Activated CD4-positive, alpha-beta T cell treated with anti-CD3 and anti-CD28 coated beads, Interleukin-2, amount 10 ng/mL, durations not matched to agents 24 days and 14 days (primary cell): ENCODE data around the gene MCL1. TPM values are rescaled to one million over a fixed set of nuclear protein-coding genes. Genes with fewer than 3 reads are reported as not detected.
A peak's percentile ranks its signal among the peaks of the same experiment; 100 is the strongest.
"Not testable (repeated sequence)": the region's sequence is repeated elsewhere in the genome, so short reads cannot be mapped to it uniquely, and the experiment has no call there.

Source experiments
- DNase-seq: peaks from one replicate; pipeline ENCODE4 v3.0.0; 2022
- H3K27ac Mint-ChIP-seq: one replicate; pipeline ENCODE4 v1.8.0; 2022; ENCODE audit warnings: mild to moderate bottlenecking, mixed read lengths
- H3K27me3 Mint-ChIP-seq: one replicate; pipeline ENCODE4 v1.8.0; 2022; ENCODE audit warnings: mixed read lengths
- H3K36me3 Mint-ChIP-seq: one replicate; pipeline ENCODE4 v1.8.0; 2022; ENCODE audit warnings: low read depth, mild to moderate bottlenecking, mixed read lengths
- H3K4me1 Mint-ChIP-seq: one replicate; pipeline ENCODE4 v1.8.0; 2021; ENCODE audit warnings: mixed read lengths
- H3K4me3 Mint-ChIP-seq: one replicate; pipeline ENCODE4 v1.8.0; 2022; ENCODE audit warnings: mild to moderate bottlenecking, moderate library complexity, mixed read lengths
- H3K9me3 Mint-ChIP-seq: one replicate; pipeline ENCODE4 v1.8.0; 2021; ENCODE audit warnings: mixed read lengths
- intact Hi-C: fragments of 100-400 bp; cut with micrococcal nuclease; formaldehyde crosslinking; loops from one replicate; pipeline ENCODE4 v1.15.1; 2023
- total RNA-seq: library from RNA; stranded (reverse); gene quantifications from 2 replicates; pipeline ENCODE4 v1.2.3, GENCODE V29; 2022

MCL1 gene
- total RNA-seq, 1 donor from 2014 or later: 280 TPM

DNA sequence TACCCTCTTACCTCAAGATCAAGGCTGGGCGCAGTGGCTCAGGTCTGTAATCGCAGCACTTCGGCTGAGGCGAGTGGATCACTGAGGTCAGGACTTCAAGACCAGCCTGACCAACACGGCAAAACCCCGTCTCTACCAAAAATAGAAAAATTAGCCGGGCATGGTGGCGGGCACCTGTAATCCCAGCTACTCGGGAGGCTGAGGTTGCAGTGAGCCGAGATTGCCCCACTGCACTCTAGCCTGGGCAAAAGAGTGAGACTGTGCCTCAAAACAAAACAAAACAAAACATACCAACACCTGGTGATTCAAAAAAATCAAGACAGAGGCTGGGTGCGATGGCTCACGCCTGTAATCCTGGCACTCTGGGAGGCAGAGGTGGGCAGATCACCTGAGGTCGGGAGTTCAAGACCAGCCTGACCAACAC, 5.8 kb downstream of the MCL1 start:
- DNase-seq: peak; percentile 75
- Mint-ChIP-seq H3K36me3 (peaks cover 91% of the 10 kb centered on the region), H3K4me1 (peaks cover 50% of the 10 kb centered on the region), H3K27ac (peak overlapping the region; percentile 93), H3K4me3 (peak overlapping the region; percentile 94)
- H3K9me3 Mint-ChIP-seq, intact Hi-C loops, H3K27me3 Mint-ChIP-seq: not testable (repeated sequence)

DNA sequence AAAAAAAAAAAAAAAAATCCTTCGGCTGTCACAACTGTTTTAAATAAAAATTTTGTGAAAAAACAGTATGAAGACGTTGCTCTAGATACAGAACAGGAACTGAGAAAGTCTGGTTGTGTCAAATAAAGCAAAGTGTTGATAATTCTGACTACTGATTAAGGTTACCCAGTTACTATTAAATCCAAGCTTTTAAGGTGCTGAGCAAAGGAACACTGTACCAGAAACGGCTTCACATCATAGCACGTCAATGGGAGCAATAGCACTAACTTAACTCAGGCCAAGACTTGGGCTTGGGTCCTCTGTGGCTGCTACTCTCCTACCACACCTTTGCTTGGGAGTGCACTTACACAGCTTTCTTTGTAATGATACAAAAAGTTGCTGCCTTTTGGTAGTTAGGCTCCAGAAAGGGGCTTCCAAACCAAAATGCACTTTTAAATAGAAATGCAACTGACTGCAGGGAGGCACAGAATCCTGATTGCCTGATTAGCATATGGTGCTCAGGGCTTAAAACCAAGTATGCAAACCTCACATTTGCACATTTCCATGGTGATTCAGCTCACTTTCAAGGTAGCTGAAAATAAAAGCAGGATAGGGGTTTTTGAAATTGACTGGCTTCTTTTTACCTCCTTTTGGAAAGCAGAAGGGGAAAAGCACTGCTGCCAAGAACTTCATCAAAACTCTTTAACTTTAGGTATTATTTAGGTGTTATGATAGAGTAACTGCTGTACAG, 6.3 kb downstream of the MCL1 start:
- intact Hi-C loops: no loop called here
- H3K27me3 Mint-ChIP-seq: no peaks in the 10 kb centered on the region
- no peaks in the 10 kb centered on the region for H3K9me3 Mint-ChIP-seq
- peaks cover 87% of the 10 kb centered on the region for H3K36me3 Mint-ChIP-seq
- DNase-seq: peak; percentile 75
- peak overlapping the region; percentile 93 for H3K27ac Mint-ChIP-seq
- H3K4me1 Mint-ChIP-seq: peaks cover 53% of the 10 kb centered on the region
- H3K4me3 Mint-ChIP-seq: peak overlapping the region; percentile 94

DNA sequence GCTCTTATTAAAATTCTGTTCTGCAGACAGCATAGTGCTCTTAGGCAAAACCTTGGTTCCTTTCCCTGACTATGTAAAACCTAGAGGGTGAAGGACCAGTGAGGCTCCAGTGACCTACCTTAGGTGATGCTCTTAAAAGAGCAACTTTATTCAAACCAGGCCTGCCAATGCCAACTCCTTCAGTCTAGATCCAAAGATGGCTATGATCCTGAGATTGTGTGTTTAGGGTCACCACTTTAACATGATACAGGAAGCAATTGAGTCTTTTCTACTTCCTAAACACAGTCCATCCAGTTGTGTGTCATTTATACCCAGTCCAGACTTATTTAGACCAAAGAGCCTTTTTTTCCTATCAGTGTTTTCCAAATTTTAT, 10.8 kb downstream of the MCL1 start:
- peak overlapping the region; percentile 94 for H3K4me3 Mint-ChIP-seq
- peak; percentile 73 for DNase-seq
- H3K4me1 Mint-ChIP-seq: peaks cover 72% of the 10 kb centered on the region
- intact Hi-C loops: loop anchor here (1.0 to 10.0 kb wide), 2 partner anchors 10 to 334 kb away; partner anchors contain the start of gene ANP32E
- peak overlapping the region; percentile 99 for H3K27ac Mint-ChIP-seq
- peaks cover 56% of the 10 kb centered on the region for H3K36me3 Mint-ChIP-seq
- H3K27me3 Mint-ChIP-seq: no peaks in the 10 kb centered on the region
- no peaks in the 10 kb centered on the region for H3K9me3 Mint-ChIP-seq

DNA sequence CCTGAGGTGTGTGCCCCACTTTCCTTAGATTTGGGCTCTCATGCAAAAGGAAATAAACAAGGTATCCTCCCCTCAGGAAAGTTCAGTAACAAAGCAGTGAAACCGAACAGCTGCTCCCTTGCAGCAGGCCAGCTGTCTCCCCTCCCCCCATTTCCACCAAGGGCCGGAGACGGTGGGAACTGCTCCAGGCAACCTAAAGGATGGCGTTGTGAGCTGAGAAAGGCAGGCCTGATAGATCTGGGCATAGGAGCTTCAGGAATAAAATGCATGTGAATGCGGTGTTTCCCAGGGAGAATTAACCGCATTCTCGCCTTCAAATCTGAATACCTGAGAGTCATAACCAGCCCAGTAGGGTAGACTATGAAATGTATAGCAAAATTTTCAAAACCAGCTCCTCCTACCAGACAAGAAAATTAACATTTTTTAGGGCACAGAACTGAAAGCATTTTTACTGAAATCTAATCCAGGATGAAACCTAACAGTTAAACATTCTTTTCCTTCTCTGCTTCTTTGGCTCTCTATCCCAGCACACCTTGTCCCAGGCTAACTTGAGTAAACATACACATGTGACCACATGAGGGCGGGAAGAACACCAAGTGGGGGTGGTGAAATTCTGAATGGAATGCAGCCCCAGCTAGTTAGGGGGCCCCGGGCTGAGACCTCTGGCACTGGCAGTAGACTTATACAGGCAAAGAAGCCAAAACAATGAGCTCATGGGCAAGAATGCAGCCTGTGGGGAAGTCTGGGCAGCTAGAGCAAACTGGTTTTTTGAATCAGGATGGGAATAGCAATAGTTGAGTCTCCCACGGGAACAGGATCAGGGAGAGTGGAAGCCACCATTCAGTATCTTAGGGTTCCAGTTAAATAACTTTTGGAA, 11.5 kb downstream of the MCL1 start:
- H3K9me3 Mint-ChIP-seq: no peaks in the 10 kb centered on the region
- peak; percentile 90 for DNase-seq
- peaks cover 74% of the 10 kb centered on the region for H3K4me1 Mint-ChIP-seq
- H3K27me3 Mint-ChIP-seq: no peaks in the 10 kb centered on the region
- peak overlapping the region; percentile 94 for H3K4me3 Mint-ChIP-seq
- peaks cover 50% of the 10 kb centered on the region for H3K36me3 Mint-ChIP-seq
- H3K27ac Mint-ChIP-seq: peak overlapping the region; percentile 99
- intact Hi-C loops: loop anchor here (1.0 to 10.0 kb wide), 4 partner anchors 10 to 333 kb away; partner anchors contain the start of gene ANP32E

DNA sequence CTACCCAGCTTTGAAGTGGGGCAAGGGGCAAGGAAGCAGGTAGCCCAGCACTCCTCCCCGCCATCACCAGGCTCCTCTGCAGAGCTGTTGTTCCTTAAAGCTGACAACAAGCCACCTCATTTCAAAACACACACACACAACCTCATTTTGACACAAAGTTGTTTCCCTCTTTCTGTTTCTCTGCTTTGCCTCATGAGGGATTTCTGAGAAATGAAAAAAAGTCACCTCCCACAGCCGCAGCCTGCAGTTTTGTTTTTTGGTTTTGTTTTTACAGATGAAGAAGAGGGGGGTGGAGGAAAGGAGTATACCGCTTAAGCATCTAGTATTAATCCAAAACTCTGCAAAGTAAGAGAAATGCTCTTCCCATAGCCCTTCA, 12.1 kb downstream of the MCL1 start:
- H3K27ac Mint-ChIP-seq: peak overlapping the region; percentile 99
- H3K9me3 Mint-ChIP-seq: no peaks in the 10 kb centered on the region
- intact Hi-C loops: loop anchor here (1.0 to 10.0 kb wide), 3 partner anchors 44 to 333 kb away; partner anchors contain the start of gene ANP32E
- H3K4me1 Mint-ChIP-seq: peaks cover 75% of the 10 kb centered on the region
- DNase-seq: peak; percentile 93
- H3K36me3 Mint-ChIP-seq: peaks cover 44% of the 10 kb centered on the region
- no peaks in the 10 kb centered on the region for H3K27me3 Mint-ChIP-seq
- H3K4me3 Mint-ChIP-seq: peak overlapping the region; percentile 94

DNA sequence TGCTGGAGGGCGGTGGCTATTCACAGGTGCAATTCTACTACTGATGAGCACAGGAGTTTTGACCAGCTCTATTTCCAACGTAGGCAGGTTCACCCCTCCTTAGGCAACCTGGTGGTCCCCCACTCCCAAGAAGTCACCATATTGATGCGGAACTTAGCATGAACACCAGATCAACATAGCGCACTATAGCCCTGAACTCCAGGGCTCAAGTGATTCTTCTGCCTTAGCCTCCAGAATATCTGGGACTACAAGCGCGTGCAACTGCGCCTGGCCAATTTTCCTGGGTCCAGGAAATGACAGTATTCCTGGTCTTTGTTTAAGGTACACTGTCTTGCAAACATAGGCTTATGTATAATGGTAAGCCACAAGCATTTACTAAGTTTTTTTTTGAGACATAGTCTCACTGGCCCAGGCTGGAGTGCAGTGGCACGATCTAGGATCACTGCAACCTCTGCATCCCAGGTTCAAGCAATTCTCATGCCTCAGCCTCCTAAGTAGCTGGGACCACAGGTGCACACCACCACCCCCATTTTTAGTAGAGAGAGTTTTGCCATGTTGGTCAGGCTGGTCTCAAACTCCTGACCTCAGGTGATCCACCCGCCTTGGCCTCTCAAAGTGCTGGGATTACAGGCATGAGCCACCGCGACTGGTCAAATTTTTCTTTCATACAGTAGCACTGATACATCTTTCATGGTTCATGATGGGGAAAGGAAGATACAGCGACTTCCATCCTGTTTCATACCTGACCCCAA, 12.6 kb downstream of the MCL1 start:
- Mint-ChIP-seq H3K9me3 (no peaks in the 10 kb centered on the region), H3K27me3 (no peaks in the 10 kb centered on the region), H3K4me3 (peak overlapping the region; percentile 94), H3K36me3 (peaks cover 38% of the 10 kb centered on the region), H3K27ac (peak overlapping the region; percentile 99), H3K4me1 (peaks cover 77% of the 10 kb centered on the region)
- intact Hi-C loops: loop anchor here (1.0 to 10.0 kb wide), 3 partner anchors 45 to 332 kb away; partner anchors contain the start of gene ANP32E
- peak; percentile 63 for DNase-seq

DNA sequence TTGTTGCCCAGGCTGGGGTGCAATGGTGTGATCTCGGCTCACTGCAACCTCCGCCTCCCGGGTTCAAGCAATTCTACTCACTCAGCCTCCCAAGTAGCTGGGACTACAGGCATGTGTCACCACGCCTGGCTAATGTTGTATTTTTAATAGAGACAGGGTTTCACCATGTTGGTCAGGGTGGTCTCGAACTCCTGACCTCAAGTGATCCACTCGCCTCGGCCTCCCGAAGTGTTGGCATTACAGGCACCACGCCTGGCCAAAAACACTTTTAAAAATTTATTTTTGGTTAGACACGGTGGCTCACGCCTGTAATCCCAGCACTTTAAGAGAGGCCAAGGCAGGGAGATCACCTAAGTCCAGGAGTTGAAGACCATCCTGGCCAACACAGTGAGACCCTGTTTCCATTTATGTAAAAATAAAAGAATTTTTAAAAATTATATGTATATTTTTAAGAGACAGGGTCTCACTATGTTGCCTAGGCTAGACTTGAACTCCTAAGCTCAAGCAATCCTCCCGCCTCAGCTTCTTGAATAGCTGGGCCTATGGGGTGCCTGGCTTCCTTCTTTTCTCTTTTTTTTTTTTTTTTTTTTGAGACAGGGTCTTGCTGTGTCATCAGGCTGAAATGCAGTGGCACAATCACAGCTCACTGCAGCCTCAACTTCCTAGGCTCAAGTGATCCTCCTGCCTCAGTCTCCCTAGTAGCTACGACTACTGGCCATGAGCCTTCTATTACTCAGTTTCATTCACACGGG, 14.0 kb downstream of the MCL1 start:
- Mint-ChIP-seq H3K27ac (peak overlapping the region; percentile 100), H3K36me3 (peaks cover 27% of the 10 kb centered on the region), H3K4me1 (peaks cover 77% of the 10 kb centered on the region), H3K4me3 (peak overlapping the region; percentile 95)
- intact Hi-C loops: loop anchor here (10.0 kb wide), 1 partner anchor 331 kb away; the partner anchor contains the start of gene ANP32E
- not testable (repeated sequence) for H3K9me3 Mint-ChIP-seq, H3K27me3 Mint-ChIP-seq, DNase-seq

DNA sequence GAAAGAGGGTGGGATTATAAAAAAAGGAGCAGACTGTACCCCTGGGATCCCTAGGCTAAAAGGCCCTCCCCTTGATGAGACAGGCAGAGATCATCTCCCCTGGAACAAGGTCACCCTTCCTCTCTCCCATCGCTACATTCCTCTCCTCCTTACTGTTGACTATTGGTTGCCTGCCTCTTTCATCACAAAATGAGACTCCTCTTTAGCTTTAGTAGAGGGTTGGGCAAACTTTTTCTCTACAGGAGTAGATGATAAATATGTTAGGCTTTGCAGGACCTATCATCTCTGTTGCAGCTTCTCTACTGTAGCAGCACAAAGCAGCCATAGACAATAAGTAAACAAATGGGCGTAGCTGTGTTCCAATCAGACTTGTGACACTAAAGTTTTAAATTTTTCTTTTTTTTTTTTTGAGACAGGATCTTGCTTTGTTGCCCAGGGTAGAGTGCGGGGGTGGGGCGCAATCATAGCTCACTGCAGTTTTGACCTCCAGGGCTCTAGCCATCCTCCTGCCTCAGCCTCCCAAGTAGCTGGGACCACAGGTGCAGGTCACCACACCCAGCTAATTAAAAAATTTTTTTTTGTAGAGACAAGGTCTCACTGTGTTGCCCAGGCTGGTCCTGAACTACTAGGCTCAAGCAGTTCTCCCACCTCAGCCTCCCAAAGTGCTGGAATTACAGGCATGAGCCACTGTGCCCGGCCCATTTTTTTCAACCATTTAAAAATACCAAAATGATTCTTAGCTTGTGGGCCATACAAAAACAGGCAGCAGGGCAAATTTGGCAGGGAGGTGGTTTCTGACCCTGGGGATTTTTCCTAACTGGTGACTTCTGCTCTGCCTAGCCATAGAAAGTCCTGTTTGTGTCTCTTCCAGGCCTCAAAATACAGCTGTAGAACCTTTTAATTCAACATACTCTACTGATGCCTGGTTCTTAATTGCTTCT, 15.1 kb downstream of the MCL1 start:
- Mint-ChIP-seq H3K36me3 (peaks cover 16% of the 10 kb centered on the region), H3K4me1 (peaks cover 74% of the 10 kb centered on the region), H3K27ac (peak overlapping the region; percentile 100), H3K4me3 (peak overlapping the region; percentile 95), H3K9me3 (no peaks in the 10 kb centered on the region), H3K27me3 (no peaks in the 10 kb centered on the region)
- DNase-seq: peak; percentile 81
- intact Hi-C loops: loop anchor here (5.0 to 10.0 kb wide), 7 partner anchors 203 to 593 kb away; partner anchors contain the start of genes ANP32E, ARNT, CDC42SE1 and CTSS

DNA sequence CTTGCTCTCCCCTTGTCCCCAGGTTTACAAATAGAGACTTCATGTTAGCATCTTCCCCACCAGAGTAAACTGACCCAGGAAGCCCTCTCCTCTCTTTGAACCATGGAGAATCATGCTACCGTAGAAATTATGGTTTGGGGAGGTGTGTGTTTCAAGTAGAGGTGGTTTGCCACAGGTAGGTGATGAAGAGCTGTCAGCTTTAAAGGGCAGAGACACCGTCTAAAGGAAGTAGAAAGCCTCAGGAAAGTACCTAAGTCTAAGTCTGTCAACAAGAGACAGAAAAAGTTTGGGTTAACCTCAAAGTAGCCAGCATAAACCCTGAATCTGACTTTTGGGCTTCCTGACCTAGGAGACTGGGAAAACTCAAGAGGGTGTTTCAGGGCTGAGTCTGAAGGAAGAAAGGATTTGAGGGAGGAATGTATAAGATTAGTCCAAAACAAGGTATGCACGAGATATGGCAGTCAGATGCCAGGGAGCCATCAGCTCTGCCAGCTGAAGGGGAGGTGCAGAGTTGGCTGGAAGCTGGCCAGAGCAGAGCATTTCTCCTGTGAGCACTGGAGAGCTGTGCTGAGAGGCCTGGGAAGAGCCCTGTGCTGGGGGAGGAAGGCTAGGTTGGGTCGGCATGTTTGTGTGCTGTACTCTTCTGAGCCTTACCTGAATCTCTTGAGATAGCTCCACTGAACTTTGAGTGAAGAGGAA, 15.9 kb downstream of the MCL1 start:
- intact Hi-C loops: loop anchor here (1.0 to 10.0 kb wide), 10 partner anchors 15 to 594 kb away; partner anchors contain the start of genes ANP32E, ARNT, CDC42SE1 and CTSS
- Mint-ChIP-seq H3K4me3 (peak overlapping the region; percentile 95), H3K4me1 (peaks cover 69% of the 10 kb centered on the region), H3K9me3 (no peaks in the 10 kb centered on the region), H3K27ac (peak overlapping the region; percentile 100), H3K36me3 (peaks cover 14% of the 10 kb centered on the region), H3K27me3 (no peaks in the 10 kb centered on the region)
- peak; percentile 90 for DNase-seq

DNA sequence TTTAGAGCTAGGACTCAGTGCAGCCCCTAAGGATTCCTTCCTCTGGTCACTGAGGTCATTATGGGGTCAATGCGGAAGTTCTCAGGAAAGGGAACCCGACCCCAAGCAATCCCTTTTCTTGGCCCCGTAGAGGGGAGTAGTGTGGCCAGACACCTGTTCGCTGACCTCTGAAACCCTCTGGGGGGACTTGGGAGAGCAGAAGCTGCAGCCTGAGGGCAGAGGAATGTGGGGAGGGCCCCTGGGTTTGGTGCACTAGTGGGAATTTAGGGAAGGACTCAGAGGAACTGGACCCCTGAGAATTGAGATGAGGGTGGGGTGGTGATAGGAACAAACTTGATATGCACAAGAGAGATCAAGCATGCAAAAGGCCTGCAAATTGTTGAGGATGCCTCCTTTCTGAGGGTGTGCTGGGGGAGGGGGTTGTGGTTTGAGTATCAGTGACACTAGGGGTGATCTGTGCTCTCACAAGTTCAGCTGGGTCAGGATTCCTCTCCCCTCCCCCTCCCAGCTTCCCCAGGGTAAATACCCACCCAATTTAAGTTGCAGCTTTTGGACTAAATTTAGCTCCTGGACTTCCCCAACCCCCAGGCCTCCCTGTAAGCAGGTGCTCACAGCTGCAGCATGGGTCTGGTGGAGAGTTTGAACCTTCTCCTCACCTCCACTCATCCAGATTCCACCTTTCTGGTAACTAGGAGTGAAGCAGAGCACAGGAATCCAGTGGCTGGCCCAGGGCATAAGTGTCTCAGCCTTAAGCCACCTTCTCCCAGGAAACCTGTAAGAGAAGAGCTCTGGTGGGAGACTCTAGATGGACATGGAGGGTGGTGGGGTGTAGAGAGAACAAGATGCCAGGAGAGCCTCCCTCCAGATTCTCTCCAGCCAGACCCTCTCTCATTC, 16.7 kb downstream of the MCL1 start:
- Mint-ChIP-seq H3K4me3 (peak overlapping the region; percentile 95), H3K27ac (peak overlapping the region; percentile 100), H3K36me3 (peaks cover 11% of the 10 kb centered on the region), H3K4me1 (peaks cover 61% of the 10 kb centered on the region), H3K27me3 (no peaks in the 10 kb centered on the region), H3K9me3 (no peaks in the 10 kb centered on the region)
- intact Hi-C loops: loop anchor here (1.0 to 10.0 kb wide), 13 partner anchors 16 to 595 kb away; partner anchors contain the start of genes ANP32E, ARNT, CDC42SE1 and CTSS
- DNase-seq: peak; percentile 94
